ENCODE results near the gene TMEM108. TPM values are rescaled to one million over a fixed set of nuclear protein-coding genes. Genes with fewer than 3 reads are reported as not detected.

The TMEM108 gene
- polyA plus RNA-seq, 1 donor from 2014 or later = 2.1 TPM

DNA sequence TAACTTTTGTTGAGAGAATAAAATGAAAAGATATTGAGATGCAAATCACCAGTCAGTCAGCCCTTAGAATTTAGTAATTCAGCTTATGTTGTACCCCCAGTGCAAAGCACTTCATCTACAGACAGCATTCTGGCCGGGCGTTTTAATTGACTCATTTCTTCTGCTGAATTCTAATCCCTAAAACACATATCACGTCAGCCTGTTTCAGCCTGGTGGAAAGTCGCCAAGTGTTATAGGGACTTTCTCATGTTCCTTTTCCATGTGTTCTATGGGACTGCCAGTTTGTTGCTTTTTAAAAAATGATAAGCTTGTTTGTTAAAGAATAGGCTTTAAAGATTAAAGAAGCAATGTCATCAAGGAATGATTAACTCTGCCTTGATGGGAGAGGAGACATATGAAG lies 192.0 kb downstream of the TMEM108 start:
- Histone ChIP-seq H3F3A (ENCODE audit: insufficient read depth, low read length, poor library complexity, severe bottlenecking) (no peaks in the 10 kb centered on the region), H4K20me1 (ENCODE audit: insufficient read depth) (no peaks in the 10 kb centered on the region), H3K4me2 (ENCODE audit: low read length) (no peak overlapping the region), H3K79me2 (replicated peaks; ENCODE audit: insufficient read depth, low read length) (no peaks in the 10 kb centered on the region), H3K4me3 (ENCODE audit: low read length) (no peak overlapping the region), H2AFZ (ENCODE audit: low read depth, low read length) (no peak overlapping the region), H3K9me2 (ENCODE audit: insufficient read depth, low read length) (no peaks in the 10 kb centered on the region), H3K9ac (ENCODE audit: low read length) (no peak overlapping the region), H3K36me3 (ENCODE audit: insufficient read depth, low read length) (no peaks in the 10 kb centered on the region), H3K27me3 (ENCODE audit: insufficient read depth, low read depth, low read length) (no peaks in the 10 kb centered on the region), H3K27ac (ENCODE audit: low read length) (no peak overlapping the region), H3K9me3 (ENCODE audit: low read length) (no peaks in the 10 kb centered on the region)
- TF ChIP-seq MXI1 (conservative IDR thresholded peaks at IDR 0.05; ENCODE audit: poor library complexity, severe bottlenecking) (no peak), RAD21 (conservative IDR thresholded peaks at IDR 0.05) (no peak), SMC3 (conservative IDR thresholded peaks at IDR 0.05; ENCODE audit: poor library complexity) (no peak), POLR2AphosphoS5 (IDR thresholded peaks at IDR 0.05) (no peak), EZH2 (IDR thresholded peaks at IDR 0.05; ENCODE audit: borderline replicate concordance, insufficient read depth, low read length, poor library complexity, severe bottlenecking) (no peak), TAF1 (IDR thresholded peaks at IDR 0.05; ENCODE audit: low read depth) (no peak)
- TF ChIP-seq, protein P1, sequence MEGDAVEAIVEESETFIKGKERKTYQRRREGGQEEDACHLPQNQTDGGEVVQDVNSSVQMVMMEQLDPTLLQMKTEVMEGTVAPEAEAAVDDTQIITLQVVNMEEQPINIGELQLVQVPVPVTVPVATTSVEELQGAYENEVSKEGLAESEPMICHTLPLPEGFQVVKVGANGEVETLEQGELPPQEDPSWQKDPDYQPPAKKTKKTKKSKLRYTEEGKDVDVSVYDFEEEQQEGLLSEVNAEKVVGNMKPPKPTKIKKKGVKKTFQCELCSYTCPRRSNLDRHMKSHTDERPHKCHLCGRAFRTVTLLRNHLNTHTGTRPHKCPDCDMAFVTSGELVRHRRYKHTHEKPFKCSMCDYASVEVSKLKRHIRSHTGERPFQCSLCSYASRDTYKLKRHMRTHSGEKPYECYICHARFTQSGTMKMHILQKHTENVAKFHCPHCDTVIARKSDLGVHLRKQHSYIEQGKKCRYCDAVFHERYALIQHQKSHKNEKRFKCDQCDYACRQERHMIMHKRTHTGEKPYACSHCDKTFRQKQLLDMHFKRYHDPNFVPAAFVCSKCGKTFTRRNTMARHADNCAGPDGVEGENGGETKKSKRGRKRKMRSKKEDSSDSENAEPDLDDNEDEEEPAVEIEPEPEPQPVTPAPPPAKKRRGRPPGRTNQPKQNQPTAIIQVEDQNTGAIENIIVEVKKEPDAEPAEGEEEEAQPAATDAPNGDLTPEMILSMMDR (IDR thresholded peaks at IDR 0.05; ENCODE audit: poor library complexity, severe bottlenecking) = no peak

DNA sequence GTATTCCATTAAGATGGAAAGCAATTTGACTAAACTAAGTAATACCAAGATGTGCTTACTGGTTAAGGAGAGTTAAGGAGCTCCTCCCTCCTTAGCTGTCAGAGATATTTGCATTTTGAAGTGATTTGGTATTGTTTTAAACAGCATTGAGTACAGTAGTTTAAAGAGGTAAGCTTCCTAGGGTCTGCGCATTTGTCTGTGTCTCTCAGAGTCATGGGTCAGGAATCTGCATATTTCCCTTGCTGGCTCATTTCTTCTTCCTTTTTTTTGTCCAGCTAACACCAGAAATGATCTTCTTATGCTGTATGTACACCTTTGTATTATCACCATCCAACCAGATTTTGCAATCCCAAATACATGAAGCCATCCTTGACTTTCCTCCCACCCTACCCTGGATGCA lies 198.7 kb downstream of the TMEM108 start:
- Histone ChIP-seq H3K9me2 (ENCODE audit: insufficient read depth, low read length) (no peaks in the 10 kb centered on the region), H3K4me3 (ENCODE audit: low read length) (no peak overlapping the region), H3K9ac (ENCODE audit: low read length) (no peak overlapping the region), H3K9me3 (ENCODE audit: low read length) (no peaks in the 10 kb centered on the region), H2AFZ (ENCODE audit: low read depth, low read length) (no peak overlapping the region), H3F3A (ENCODE audit: insufficient read depth, low read length, poor library complexity, severe bottlenecking) (no peaks in the 10 kb centered on the region), H4K20me1 (ENCODE audit: insufficient read depth) (no peaks in the 10 kb centered on the region), H3K79me2 (replicated peaks; ENCODE audit: insufficient read depth, low read length) (no peaks in the 10 kb centered on the region), H3K27me3 (ENCODE audit: insufficient read depth, low read depth, low read length) (no peaks in the 10 kb centered on the region), H3K27ac (ENCODE audit: low read length) (no peak overlapping the region), H3K4me2 (ENCODE audit: low read length) (no peak overlapping the region), H3K36me3 (ENCODE audit: insufficient read depth, low read length) (no peaks in the 10 kb centered on the region)
- TF ChIP-seq SMC3 (conservative IDR thresholded peaks at IDR 0.05; ENCODE audit: poor library complexity) = no peak
- no peak for TF ChIP-seq MXI1 (conservative IDR thresholded peaks at IDR 0.05; ENCODE audit: poor library complexity, severe bottlenecking)
- TF ChIP-seq EZH2 (IDR thresholded peaks at IDR 0.05; ENCODE audit: borderline replicate concordance, insufficient read depth, low read length, poor library complexity, severe bottlenecking) = no peak
- no peak for TF ChIP-seq RAD21 (conservative IDR thresholded peaks at IDR 0.05)
- TF ChIP-seq, protein P2, sequence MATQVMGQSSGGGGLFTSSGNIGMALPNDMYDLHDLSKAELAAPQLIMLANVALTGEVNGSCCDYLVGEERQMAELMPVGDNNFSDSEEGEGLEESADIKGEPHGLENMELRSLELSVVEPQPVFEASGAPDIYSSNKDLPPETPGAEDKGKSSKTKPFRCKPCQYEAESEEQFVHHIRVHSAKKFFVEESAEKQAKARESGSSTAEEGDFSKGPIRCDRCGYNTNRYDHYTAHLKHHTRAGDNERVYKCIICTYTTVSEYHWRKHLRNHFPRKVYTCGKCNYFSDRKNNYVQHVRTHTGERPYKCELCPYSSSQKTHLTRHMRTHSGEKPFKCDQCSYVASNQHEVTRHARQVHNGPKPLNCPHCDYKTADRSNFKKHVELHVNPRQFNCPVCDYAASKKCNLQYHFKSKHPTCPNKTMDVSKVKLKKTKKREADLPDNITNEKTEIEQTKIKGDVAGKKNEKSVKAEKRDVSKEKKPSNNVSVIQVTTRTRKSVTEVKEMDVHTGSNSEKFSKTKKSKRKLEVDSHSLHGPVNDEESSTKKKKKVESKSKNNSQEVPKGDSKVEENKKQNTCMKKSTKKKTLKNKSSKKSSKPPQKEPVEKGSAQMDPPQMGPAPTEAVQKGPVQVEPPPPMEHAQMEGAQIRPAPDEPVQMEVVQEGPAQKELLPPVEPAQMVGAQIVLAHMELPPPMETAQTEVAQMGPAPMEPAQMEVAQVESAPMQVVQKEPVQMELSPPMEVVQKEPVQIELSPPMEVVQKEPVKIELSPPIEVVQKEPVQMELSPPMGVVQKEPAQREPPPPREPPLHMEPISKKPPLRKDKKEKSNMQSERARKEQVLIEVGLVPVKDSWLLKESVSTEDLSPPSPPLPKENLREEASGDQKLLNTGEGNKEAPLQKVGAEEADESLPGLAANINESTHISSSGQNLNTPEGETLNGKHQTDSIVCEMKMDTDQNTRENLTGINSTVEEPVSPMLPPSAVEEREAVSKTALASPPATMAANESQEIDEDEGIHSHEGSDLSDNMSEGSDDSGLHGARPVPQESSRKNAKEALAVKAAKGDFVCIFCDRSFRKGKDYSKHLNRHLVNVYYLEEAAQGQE (IDR thresholded peaks at IDR 0.05; ENCODE audit: borderline replicate concordance) = no peak
- TF ChIP-seq TAF1 (IDR thresholded peaks at IDR 0.05; ENCODE audit: low read depth) = no peak
- no peak for TF ChIP-seq EP300 (conservative IDR thresholded peaks at IDR 0.05; ENCODE audit: poor library complexity, severe bottlenecking)
- TF ChIP-seq, protein P1 (IDR thresholded peaks at IDR 0.05; ENCODE audit: poor library complexity, severe bottlenecking) = no peak
- no peak for TF ChIP-seq POLR2AphosphoS5 (IDR thresholded peaks at IDR 0.05)

All from neural cell (in vitro differentiated cells).